ENCODE results near the gene ZNF223.

The ZNF223 gene

DNA sequence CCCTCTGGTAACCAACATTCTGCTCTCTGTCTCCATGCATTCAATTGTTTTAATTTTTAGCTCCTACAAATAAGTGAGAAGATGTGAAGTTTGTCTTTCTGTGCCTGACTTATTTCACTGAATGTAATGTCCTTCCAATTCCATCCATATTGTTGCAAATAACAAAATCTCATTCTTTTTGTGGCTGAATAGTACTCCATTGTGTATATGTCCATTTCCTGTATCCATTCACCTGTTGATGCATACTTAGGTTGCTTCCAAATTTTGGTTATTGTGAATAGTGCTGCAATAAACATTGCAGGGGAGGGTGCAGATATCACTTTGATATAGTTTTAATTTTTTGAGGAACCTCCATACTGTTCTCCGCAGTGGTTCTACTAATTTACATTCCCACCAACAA, 17.6 kb downstream of the ZNF223 start:
- no peak for FAIRE-seq
- no peak for DNase-seq (ENCODE audit: insufficient read length, low spot score)

DNA sequence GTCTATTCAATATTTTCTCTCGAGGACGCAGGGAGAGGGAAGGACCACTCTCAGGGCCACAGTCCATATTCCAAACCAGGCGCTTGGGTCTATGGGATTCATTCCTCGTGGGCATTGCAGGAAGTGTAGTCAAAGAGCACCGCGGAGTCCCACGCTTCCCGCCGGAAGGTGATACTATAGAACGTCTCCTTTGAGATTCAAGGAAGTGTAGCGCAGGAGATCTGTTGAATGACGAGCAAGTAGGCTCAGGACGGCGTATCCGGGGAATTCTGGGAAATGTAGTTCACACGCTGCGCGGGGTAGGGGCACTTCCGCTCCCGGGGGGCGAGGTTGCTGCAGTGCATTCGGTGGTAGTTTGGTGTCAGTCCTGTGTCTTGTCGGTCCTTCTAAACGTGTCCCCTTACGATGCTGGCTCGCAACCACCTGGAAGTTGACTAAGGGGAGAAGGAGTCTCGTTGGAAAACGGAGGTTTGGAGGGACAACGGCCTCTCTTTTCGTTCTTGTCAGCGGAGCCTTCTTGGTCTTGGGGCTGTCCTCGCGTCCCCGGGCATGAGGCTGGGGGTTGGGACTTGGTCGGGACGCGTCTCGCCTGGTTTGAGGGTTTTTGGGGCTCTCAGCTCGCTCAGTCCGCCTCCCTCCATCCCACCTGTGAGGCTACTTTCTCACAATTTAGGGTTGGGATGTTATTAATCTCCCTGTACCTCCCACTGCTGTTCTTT, 20.1 kb downstream of the ZNF223 start, which contains the start of gene ZNF284:
Gene ZNF284, plus strand, starts transcription at position 336 of the 719 bp plus-strand sequence. CDS start 4,231 bp downstream, outside the sequence.
- peak; percentile 97 for FAIRE-seq

DNA sequence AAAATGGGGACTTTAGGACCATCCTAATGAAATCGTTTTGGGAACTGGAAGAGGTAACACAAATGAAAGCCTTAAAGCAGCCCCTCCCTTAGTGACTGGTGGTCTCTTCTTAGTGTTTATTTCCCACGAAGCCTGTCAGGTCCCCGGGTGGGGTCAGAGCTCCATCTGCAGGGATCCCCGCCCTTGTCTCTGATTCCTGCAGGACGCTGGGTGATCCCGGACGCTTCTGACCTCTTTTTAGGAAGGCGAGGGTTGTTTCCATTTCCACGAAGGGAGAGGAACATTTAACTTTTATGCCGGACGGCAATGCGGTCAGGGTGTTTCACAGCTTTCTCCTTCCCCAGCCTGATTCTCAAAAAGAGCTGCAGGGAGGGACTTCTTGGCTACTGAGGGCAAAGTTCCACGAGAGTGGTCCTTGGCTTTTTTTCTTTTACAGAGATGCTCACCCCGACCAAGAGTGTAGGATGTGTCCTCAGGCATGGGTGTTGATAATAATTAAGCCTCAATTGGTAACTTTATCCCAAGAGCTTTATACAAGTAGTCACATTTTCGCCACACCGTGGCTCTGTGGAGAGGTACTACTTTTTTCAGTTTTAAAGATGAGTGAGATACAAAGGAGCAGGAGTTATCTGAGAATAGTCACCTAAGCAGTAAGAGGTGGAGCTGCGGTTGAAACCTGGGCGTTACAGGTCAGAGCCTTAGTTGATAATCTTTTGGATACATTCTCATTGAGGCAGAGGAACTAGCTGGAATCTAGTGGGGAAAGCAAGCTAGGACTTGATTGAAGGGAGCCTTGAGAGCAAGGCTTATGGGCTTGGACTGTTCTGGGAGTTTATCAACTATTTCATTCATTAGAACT, 20.9 kb downstream of the ZNF223 start:
- no peak for FAIRE-seq
- DNase-seq (ENCODE audit: insufficient read length, low spot score), result no peak

More for the DNA sequence above, 20.1 kb downstream of the ZNF223 start, which contains the start of gene ZNF284:
- peak; percentile 94 for DNase-seq (ENCODE audit: insufficient read length, low spot score)

DNA sequence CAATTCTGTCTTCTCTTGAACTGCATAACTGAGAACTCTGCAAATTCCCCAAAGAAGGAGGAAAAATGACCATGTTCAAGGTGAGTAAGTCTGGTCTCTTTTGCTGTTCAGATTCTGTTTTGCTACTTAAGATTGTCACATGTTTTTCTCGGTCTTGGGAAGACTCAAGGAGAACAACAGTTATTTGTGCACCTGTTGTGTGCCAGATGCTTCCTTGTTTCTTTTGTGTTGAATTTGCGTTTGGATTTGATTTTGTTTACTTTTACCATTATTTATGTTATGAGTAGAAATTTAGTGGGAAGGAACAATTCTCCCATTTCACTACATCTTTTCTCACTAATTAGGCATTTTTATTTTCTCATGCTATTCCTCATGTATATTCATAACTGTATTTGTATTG, 24.5 kb downstream of the ZNF223 start:
- no peak for FAIRE-seq
- DNase-seq (ENCODE audit: insufficient read length, low spot score), result no peak

DNA sequence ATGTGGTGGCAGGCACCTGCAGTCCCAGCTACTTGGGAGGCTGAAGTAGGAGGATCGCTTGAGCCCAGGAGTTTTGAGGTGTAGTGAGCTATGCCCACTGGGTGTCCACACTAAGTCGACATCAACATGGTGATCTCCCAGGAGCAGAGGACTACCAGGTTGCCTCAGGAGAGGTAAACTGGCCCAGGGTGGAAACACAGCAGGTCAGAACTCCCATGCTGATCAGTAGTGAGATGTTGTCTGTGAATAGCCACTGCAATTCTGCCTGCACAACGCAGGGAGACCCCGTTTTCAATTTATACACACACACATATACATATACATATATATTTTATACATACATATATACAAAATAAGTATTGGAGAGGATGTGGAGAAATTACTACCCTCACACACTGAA, 40.3 kb downstream of the ZNF223 start:
- FAIRE-seq, result no peak
- no peak for DNase-seq (ENCODE audit: insufficient read length, low spot score)

DNA sequence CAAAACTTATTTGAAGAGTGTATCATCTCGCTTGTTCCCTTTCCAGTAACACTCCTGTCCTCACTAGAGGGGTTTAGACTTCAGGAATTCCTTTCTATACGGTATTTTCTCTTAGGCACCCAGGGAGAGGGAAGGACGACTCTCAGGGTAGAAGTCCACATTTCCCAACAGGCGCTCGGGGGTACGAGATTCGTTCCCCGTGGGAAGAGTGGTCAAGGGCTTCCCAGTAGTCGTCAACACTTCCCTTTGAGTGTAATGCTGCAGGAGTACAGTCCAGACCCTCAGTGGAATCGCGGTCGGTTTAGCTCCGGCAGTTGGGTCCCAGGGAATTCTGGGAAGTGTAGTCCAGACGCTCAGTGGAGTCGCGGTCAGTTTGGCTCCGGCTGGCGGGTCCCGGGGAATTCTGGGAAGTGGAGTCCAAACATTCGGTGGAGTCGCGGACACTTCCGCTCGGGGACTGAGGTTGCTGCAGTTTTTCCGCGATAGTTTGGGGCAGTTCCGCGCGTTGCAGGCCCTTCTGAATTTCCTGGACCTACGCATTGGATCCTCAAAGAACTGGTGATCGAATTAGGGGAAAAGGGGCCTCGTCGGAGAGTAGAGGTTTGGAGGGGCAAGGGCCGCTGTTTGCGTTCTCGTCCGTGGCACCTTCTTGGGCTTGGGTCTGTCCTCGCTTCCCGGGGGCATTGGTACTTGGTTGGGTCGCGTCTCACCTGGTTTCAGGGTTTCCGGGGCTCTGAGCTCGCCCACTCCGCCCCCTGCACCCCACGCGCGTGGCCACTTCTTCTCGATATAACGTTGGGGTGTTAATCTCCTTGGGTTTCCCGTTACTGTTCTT, 42.3 kb downstream of the ZNF223 start, which contains the start of gene ZNF224:
Gene ZNF224, plus strand, starts transcription at position 431 of the 835 bp plus-strand sequence. CDS start 3,513 bp downstream, outside the sequence.
- FAIRE-seq (peak; percentile 79), DNase-seq (ENCODE audit: insufficient read length, low spot score) (peak; percentile 93)

DNA sequence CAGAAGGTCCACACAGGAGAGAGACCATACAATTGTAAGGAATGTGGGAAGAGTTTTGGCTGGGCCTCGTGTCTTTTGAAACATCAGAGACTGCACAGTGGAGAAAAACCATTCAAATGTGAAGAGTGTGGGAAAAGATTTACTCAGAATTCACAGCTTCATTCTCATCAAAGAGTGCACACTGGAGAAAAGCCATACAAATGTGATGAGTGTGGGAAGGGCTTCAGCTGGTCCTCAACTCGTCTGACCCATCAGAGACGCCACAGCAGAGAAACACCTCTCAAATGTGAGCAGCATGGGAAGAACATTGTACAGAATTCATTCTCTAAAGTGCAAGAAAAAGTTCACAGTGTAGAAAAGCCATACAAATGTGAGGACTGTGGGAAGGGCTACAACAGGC, 55.9 kb downstream of the ZNF223 start:
- no peak for DNase-seq (ENCODE audit: insufficient read length, low spot score)
- FAIRE-seq, result no peak

DNA sequence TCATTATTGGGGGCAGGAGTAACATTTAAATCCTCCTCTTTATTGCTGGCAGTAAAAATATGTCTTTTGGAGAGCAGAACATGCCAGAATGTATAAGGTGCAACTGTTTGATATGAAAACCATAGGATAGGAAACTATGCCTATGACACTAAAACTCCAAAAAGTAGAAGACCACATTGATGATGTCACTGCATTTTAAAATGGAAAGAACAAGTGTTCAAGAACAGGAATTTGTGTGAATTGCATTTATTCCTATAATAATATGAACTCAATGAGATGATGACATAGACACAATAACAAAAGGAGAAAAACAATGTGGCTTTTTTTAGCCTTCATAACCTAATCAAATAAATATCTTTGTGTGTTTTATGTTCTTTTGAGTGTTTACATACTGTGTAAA, 57.6 kb downstream of the ZNF223 start:
- FAIRE-seq (no peak), DNase-seq (ENCODE audit: insufficient read length, low spot score) (no peak)

DNA sequence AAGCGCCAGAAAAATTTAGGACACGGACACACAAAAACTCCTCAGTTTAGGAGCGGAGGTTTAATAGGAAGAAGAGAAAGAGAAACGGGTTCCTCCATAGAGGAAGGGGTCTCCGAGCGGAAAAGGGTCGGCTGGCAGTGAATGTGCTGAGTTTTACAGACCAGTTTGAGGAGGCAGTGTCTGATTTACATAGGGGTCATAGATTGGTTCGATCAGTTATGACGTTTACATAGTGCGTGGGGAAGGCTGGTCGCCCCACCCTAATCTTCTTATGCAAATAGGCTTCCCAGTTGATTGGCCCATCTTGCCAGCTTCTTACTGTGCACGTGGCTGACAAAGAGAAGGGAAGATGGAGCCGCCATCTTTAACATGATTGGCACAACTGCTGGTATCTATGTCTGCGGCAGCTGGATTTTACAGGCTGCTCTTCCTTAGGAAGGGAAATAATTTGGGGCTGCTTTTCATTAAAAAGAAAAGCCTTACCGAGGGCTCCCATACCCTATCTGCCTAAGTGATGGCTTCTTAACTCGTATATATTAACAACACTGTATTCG, 60.2 kb downstream of the ZNF223 start:
- FAIRE-seq, result no peak
- DNase-seq (ENCODE audit: insufficient read length, low spot score), result peak; percentile 12

DNA sequence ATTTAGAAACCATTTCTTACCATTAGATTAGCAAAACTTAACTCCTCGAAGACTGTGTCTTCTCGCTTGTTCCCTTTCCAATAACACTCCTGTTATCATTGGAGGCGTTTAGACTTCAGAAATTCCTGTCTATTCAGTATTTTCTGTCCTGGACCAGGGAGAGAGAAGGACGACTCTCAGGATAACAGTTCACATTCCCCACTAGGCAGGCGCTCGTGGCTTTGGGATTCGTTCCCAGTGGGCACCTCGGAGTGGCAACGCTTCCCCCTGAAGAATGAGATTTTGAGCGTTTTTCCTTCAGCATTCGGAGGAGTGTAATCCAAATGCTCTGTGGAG, 60.9 kb downstream of the ZNF223 start:
- DNase-seq (ENCODE audit: insufficient read length, low spot score) (no peak), FAIRE-seq (no peak)

DNA sequence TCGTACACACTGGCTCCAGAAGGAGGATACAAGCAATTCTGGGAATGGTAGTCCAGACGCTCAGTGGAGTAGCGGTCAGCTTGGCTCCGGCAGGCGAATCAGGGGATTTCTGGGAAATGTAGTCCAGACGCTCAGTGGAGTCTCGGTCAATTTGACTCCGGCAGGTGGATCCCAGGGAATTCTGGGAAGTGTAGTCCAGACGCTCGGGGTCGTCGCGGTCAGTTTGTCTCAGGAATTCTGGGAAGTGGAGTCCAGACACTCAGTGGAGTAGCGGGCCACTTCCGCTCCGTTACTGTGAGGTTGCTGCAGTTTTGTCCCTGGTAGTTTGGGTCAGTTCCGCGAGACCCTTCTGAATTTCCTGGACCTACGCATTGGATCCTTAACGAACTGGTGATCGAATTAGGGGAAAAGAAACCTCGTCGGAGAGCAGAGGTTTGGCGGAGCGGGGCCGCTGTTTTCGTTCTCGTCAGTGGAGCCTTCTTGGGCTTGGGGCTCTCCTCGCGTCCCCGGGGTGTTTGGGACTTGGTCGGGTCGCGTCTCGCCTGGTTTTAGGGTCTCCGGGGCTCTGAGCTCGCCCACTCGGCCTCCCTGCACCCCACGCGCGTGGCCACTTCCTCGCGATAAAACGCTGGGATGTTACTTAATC, 61.4 kb downstream of the ZNF223 start, which contains the start of gene ZNF225:
Gene ZNF225, plus strand, starts transcription at position 262 of the 646 bp plus-strand sequence. CDS start 2,429 bp downstream, outside the sequence.
- FAIRE-seq (peak; percentile 77), DNase-seq (ENCODE audit: insufficient read length, low spot score) (peak; percentile 95)

DNA sequence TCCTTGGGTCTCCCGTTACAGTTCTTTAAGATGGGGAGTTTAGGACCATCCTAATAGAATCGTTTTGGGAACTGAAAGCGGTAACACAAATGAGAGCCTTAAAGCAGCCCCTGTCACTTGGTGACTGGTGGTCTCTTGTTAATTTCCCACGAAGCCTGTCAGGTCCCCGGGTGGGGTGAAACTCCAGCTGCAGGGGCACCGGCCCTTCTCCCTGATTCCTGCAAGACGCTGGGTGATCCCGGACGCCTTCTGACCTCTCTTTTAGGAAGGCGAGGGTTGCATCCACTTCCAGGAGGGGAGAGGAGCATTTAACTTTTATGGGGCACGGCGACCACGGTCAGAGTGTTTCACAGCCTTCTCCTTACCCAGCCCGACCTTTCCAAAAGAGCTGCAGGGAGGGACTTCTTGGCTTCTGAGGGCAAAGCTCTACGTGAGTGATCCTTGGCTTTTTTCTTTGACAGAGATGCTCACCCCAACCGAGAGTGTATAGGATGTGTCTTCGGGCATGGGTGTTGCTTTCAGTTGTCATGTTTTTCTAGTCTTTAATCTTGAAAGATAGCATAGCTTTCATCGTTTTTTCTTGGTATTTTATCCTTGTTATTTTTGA, 62.1 kb downstream of the ZNF223 start:
- no peak for FAIRE-seq
- DNase-seq (ENCODE audit: insufficient read length, low spot score), result peak; percentile 10
